Measurements from ENCODE around the gene CHST15. TPM values are rescaled to one million over a fixed set of nuclear protein-coding genes. Genes with fewer than 3 reads are reported as not detected.

The CHST15 gene
- total RNA-seq, 6 donors from 2014 or later: 16.1 to 54.5 (median 27.3) TPM

GRCh38 chr10:124026589-124026939 lies 66.8 kb downstream of the CHST15 start:
- 79 to 86% methylated on average over 9 to 10 of the region's 10 CpGs for WGBS, 2 donors
- ATAC-seq (ENCODE audit: low FRiP score in 2 of 2): no peak
- Histone ChIP-seq H3K36me3 (peaks cover 0 to 7% (median 0%) of the 10 kb centered on the region in 4 donors), H3K27me3 (no peaks in the 10 kb centered on the region), H3K9me3 (no peaks in the 10 kb centered on the region), H3K4me3 (no peak overlapping the region), H3K4me1 (peaks cover 13 to 28% (median 14%) of the 10 kb centered on the region in 4 donors), H3K27ac (peak overlapping the region in 1 of 4 donors; percentile 19)
- DNase-seq: no peak
- no peak for TF ChIP-seq CTCF (IDR thresholded peaks at IDR 0.05)
- TF ChIP-seq POLR2AphosphoS5 (IDR thresholded peaks at IDR 0.05): no peak
- no peak for TF ChIP-seq EP300 (IDR thresholded peaks at IDR 0.05)
- TF ChIP-seq POLR2A (IDR thresholded peaks at IDR 0.05): no peak

GRCh38 chr10:124025660-124026588 lies 67.5 kb downstream of the CHST15 start:
- H3K36me3 ChIP-seq: peaks cover 0 to 11% (median 0%) of the 10 kb centered on the region in 4 donors
- ATAC-seq (ENCODE audit: low FRiP score in 2 of 2): no peak
- peaks cover 13 to 28% (median 14%) of the 10 kb centered on the region in 4 donors for H3K4me1 ChIP-seq
- H3K27ac ChIP-seq: no peak overlapping the region
- no peaks in the 10 kb centered on the region for H3K9me3 ChIP-seq
- no peak for DNase-seq
- WGBS, 2 donors: 72 to 74% methylated on average over 13 of the region's 13 CpGs
- no peak overlapping the region for H3K4me3 ChIP-seq
- peak in 4 of 6 experiments; percentile 24 to 43 (median 36) for TF ChIP-seq CTCF (IDR thresholded peaks at IDR 0.05)
- TF ChIP-seq EP300 (IDR thresholded peaks at IDR 0.05): no peak
- H3K27me3 ChIP-seq: no peaks in the 10 kb centered on the region

- H3K27ac ChIP-seq: no peak overlapping the region
- WGBS, 2 donors: 67 to 80% methylated on average over 5 of the region's 5 CpGs
- no peaks in the 10 kb centered on the region for H3K27me3 ChIP-seq
- H3K36me3 ChIP-seq: peaks cover 0 to 15% (median 4%) of the 10 kb centered on the region in 4 donors
- ATAC-seq (ENCODE audit: low FRiP score in 2 of 2) (no peak), DNase-seq (no peak)
- TF ChIP-seq POLR2AphosphoS5 (IDR thresholded peaks at IDR 0.05): no peak
- TF ChIP-seq EP300 (IDR thresholded peaks at IDR 0.05): no peak
- no peak for TF ChIP-seq CTCF (IDR thresholded peaks at IDR 0.05)
- no peak for TF ChIP-seq POLR2A (IDR thresholded peaks at IDR 0.05)
- peaks cover 12 to 24% (median 14%) of the 10 kb centered on the region in 4 donors for H3K4me1 ChIP-seq
- no peak overlapping the region for H3K4me3 ChIP-seq
- no peaks in the 10 kb centered on the region for H3K9me3 ChIP-seq
Observed at GRCh38 chr10:124025152-124025551, 68.2 kb downstream of the CHST15 start.

- Histone ChIP-seq H3K4me1 (peaks cover 4 to 11% (median 8%) of the 10 kb centered on the region in 4 donors), H3K27ac (no peak overlapping the region), H3K4me3 (no peak overlapping the region), H3K36me3 (peaks cover 0 to 23% (median 17%) of the 10 kb centered on the region in 4 donors), H3K27me3 (no peaks in the 10 kb centered on the region), H3K9me3 (no peaks in the 10 kb centered on the region)
- WGBS, 2 donors: 88 to 98% methylated on average over 5 to 8 of the region's 8 CpGs
- TF ChIP-seq EP300 (IDR thresholded peaks at IDR 0.05) (no peak), POLR2AphosphoS5 (IDR thresholded peaks at IDR 0.05) (no peak), CTCF (IDR thresholded peaks at IDR 0.05) (no peak), POLR2A (IDR thresholded peaks at IDR 0.05) (no peak)
- ATAC-seq (ENCODE audit: low FRiP score in 2 of 2) (no peak), DNase-seq (no peak)
Observed at GRCh38 chr10:124022066-124022465, 71.3 kb downstream of the CHST15 start.
